HL-60 (cell line): ENCODE results near the gene NPPA.

ENCODE experiments used
- DNase-seq, 2 experiments: peaks; one replicate each; pipeline ENCODE4 v3.0.0-alpha.2; 2010 to 2020; ENCODE audit warnings: low read depth in 1 of 2, low spot score in 1 of 2
- H3K27ac ChIP-seq: fragments of 250-450 bp; sonication (Bioruptor Pico); replicated peaks from 2 replicates; pipeline ENCODE4 v1.5.1; 2020; ENCODE audit warnings: mild to moderate bottlenecking, moderate library complexity
- H3K27me3 ChIP-seq: fragments of 250-450 bp; sonication (Bioruptor Pico); 2 replicates; pipeline ENCODE4 v1.5.1; 2021; ENCODE audit warnings: mild to moderate bottlenecking, moderate library complexity; ENCODE audit not compliant: insufficient read depth, poor library complexity, severe bottlenecking
- H3K4me3 ChIP-seq: replicated peaks from 2 replicates; pipeline ENCODE4 v1.5.1; 2011; ENCODE audit warnings: mild to moderate bottlenecking, control low read depth, low read length; ENCODE audit not compliant: insufficient read depth
- CTCF ChIP-seq: IDR thresholded peaks from one replicate; pipeline ENCODE4 v1.5.1; 2011; ENCODE audit warnings: low read length, control low read depth, inconsistent platforms; ENCODE audit not compliant: insufficient read depth
- GABPA ChIP-seq: IDR thresholded peaks from 2 replicates; pipeline ENCODE4 v1.6.1; 2012; ENCODE audit warnings: low read depth
- POLR2AphosphoS5 ChIP-seq: IDR thresholded peaks from 2 replicates; pipeline ENCODE4 v1.6.1; 2012; ENCODE audit warnings: low read depth
- REST ChIP-seq: IDR thresholded peaks from 2 replicates; pipeline ENCODE4 v1.6.1; 2012; ENCODE audit warnings: low read depth; ENCODE audit not compliant: insufficient replicate concordance
- SPI1 ChIP-seq: IDR thresholded peaks from 2 replicates; pipeline ENCODE4 v1.6.1; 2012; ENCODE audit warnings: low read depth, mild to moderate bottlenecking, borderline replicate concordance

Gene NPPA

GRCh38 chr1:11796036-11796828, 51.4 kb downstream of the NPPA start:
- H3K27me3 ChIP-seq: no peaks in the 10 kb centered on the region
- no peak overlapping the region for H3K27ac ChIP-seq
- no peak overlapping the region for H3K4me3 ChIP-seq
- TF ChIP-seq POLR2AphosphoS5 (no peak), CTCF (no peak), SPI1 (no peak), REST (no peak), GABPA (no peak)
- no peak for DNase-seq
